GM12892 (cell line): Measurements from ENCODE around the gene ST3GAL3.

Experiments used
- POLR2A ChIP-seq: IDR thresholded peaks from 2 replicates; pipeline ENCODE4 v1.6.1; 2011; ENCODE audit warnings: low read depth, low read length, control low read depth
- POLR2AphosphoS5 ChIP-seq: IDR thresholded peaks from 2 replicates; pipeline ENCODE4 v1.6.1; 2011; ENCODE audit warnings: low read depth, low read length, control low read depth

DNA sequence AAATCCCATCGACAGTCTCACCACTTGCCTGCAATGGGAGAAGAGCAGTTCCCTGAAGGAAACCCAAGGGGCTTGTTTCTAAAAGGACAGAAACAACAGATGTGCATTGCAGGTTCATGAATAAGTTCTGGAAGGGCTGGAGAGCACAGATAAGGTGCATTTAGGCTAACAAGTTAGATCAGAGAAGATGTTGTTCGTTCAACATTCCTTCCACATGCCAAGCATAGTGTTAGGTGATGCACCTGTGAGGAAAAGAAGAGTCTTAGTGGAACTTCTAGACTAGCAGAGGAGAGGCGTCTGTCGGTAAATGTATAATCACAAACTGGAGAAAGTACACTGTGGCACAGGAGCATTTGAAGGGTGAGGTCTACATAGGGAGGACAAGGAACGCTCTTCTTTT lies 98.0 kb downstream of the ST3GAL3 start:
- no peak for TF ChIP-seq POLR2A
- TF ChIP-seq POLR2AphosphoS5, result no peak
